ENCODE results near the gene CD99L2. TPM values are rescaled to one million over a fixed set of nuclear protein-coding genes. Genes with fewer than 3 reads are reported as not detected.
"Not testable (repeated sequence)": the region's sequence is repeated elsewhere in the genome, so short reads cannot be mapped to it uniquely, and the experiment has no call there.

The CD99L2 gene
- total RNA-seq, 2 experiments from 2014 or later = 14.1 to 14.6 TPM

- H3K27ac Mint-ChIP-seq = no peak overlapping the region
- no peaks in the 10 kb centered on the region for H3K9me3 Mint-ChIP-seq
- POLR2A ChIA-PET = no interaction called here
- H3K4me1 Mint-ChIP-seq = peaks cover 2% of the 10 kb centered on the region
- H3K27me3 Mint-ChIP-seq = no peaks in the 10 kb centered on the region
- CTCF ChIA-PET = interaction anchor here (0.7 kb wide), 1 partner anchor 9 kb away, joined by 3 read pairs; no protein-coding TSS in a partner anchor
- no peak for DNase-seq
- H3K36me3 Mint-ChIP-seq (ENCODE audit: low read depth) = no peaks in the 10 kb centered on the region
- H3K4me3 Mint-ChIP-seq = no peak overlapping the region
Measured at GRCh38 chrX:150841456-150842197, 56.8 kb downstream of the CD99L2 start.

DNA sequence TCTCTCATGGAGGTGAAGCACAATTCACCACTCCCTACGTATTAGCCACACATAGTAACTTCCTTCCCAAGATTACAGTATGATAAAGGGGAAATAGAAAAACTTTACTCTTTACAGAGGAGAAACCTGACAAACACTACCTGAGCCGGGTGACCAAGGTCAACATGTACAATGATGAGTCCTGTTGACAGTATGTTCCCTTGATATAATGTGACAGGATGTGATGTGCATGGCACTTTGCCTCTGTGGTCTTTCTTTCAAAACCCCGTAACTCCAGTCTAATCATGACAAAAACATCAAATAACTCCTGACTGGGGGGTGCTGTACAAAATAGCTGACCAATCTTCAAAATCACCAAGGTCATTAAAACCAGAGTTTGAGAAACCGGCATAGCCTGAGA, 60.6 kb downstream of the CD99L2 start:
- no peak for DNase-seq
- Mint-ChIP-seq H3K27ac (no peak overlapping the region), H3K9me3 (peaks cover 2% of the 10 kb centered on the region), H3K36me3 (ENCODE audit: low read depth) (peaks cover 6% of the 10 kb centered on the region), H3K4me1 (peaks cover 6% of the 10 kb centered on the region), H3K4me3 (no peak overlapping the region), H3K27me3 (no peaks in the 10 kb centered on the region)
- ChIA-PET POLR2A (no interaction called here), CTCF (interaction anchor here (0.7 kb wide), 1 partner anchor 71 kb away, joined by 3 read pairs; no protein-coding TSS in a partner anchor)

DNA sequence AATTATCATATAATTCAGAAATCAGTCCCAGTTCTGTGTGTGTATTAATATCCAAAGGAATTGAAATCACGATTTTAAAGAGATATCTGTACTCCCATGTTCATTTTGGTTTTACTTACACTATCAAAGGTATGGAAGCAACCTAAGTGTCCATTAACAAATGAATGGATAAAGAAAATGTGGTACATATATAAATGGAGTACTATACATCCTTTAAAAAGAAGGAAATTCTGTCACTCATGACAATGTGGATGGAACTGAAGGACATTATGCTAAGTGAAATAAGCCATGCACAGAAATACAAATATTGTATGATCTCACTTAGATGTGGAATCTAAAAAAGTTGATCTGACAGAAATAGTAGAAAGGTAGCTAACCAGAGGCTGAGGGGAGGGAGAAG, 63.8 kb downstream of the CD99L2 start:
- Mint-ChIP-seq H3K9me3 (peaks cover 2% of the 10 kb centered on the region), H3K36me3 (ENCODE audit: low read depth) (peaks cover 6% of the 10 kb centered on the region), H3K27ac (no peak overlapping the region), H3K4me1 (peaks cover 6% of the 10 kb centered on the region), H3K4me3 (no peak overlapping the region), H3K27me3 (no peaks in the 10 kb centered on the region)
- DNase-seq = no peak
- ChIA-PET POLR2A (no interaction called here), CTCF (no interaction called here)

GRCh38 chrX:150833454-150834056, 64.9 kb downstream of the CD99L2 start:
- Mint-ChIP-seq H3K4me3 (no peak overlapping the region), H3K36me3 (ENCODE audit: low read depth) (peaks cover 11% of the 10 kb centered on the region), H3K9me3 (peaks cover 2% of the 10 kb centered on the region), H3K4me1 (peaks cover 6% of the 10 kb centered on the region), H3K27me3 (no peaks in the 10 kb centered on the region), H3K27ac (no peak overlapping the region)
- POLR2A ChIA-PET = no interaction called here
- no peak for DNase-seq
- CTCF ChIA-PET = interaction anchor here (1.0 kb wide), 1 partner anchor 849 kb away, joined by 3 read pairs; no protein-coding TSS in a partner anchor

GRCh38 chrX:150831863-150832262, 66.6 kb downstream of the CD99L2 start:
- no peak overlapping the region for H3K27ac Mint-ChIP-seq
- peaks cover 14% of the 10 kb centered on the region for H3K36me3 Mint-ChIP-seq (ENCODE audit: low read depth)
- H3K4me3 Mint-ChIP-seq = no peak overlapping the region
- H3K9me3 Mint-ChIP-seq = peaks cover 2% of the 10 kb centered on the region
- POLR2A ChIA-PET = no interaction called here
- H3K4me1 Mint-ChIP-seq = peaks cover 4% of the 10 kb centered on the region
- no peak for DNase-seq
- CTCF ChIA-PET = interaction anchor here (0.9 kb wide), 1 partner anchor 10 kb away, joined by 3 read pairs; no protein-coding TSS in a partner anchor
- H3K27me3 Mint-ChIP-seq = no peaks in the 10 kb centered on the region

DNA sequence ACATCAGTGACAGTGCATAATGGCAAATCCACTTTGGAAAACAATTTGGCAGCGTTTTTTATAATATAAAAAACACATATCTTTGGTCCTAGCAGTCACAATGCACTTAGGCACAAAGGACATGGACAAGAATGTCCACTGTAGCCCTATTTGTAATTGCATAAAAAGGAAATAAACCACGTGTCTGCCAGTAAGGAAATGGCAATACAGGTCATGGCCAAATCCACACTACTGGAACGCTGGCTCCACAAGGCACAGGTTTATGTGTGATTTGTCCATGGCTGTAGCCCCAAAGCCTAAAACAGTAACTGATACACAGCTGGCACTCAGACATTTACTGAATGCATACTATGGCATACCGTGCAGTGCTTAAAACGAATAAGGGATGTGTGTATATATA, 69.7 kb downstream of the CD99L2 start:
- DNase-seq = no peak
- H3K27me3 Mint-ChIP-seq = no peaks in the 10 kb centered on the region
- no peak overlapping the region for H3K27ac Mint-ChIP-seq
- ChIA-PET CTCF (no interaction called here), POLR2A (no interaction called here)
- peaks cover 3% of the 10 kb centered on the region for H3K4me1 Mint-ChIP-seq
- H3K36me3 Mint-ChIP-seq (ENCODE audit: low read depth) = peaks cover 11% of the 10 kb centered on the region
- no peak overlapping the region for H3K4me3 Mint-ChIP-seq
- H3K9me3 Mint-ChIP-seq = no peaks in the 10 kb centered on the region

DNA sequence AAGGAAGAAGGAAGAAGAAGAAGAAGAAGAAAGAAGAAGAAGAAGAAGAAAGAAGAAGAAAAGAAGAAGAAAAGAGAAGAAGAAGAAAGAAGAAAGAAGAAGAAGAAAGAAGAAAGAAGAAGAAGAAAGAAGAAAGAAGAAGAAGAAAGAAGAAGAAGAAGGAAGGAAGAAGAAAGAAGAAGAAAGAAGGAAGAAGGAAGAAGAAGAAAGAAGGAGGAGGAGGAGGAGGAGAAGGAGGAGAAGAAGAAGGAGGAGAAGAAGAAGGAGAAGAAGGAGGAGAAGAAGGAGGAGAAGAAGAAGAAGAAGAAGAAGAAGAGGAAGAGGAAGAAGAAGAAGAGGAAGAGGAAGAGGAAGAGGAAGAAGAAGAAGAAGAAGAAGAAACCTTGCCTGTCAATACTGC, 74.1 kb downstream of the CD99L2 start:
- DNase-seq; H3K27ac Mint-ChIP-seq; H3K4me1 Mint-ChIP-seq; CTCF ChIA-PET; POLR2A ChIA-PET; H3K4me3 Mint-ChIP-seq; H3K27me3 Mint-ChIP-seq; H3K36me3 Mint-ChIP-seq (ENCODE audit: low read depth); H3K9me3 Mint-ChIP-seq: not testable (repeated sequence)

- H3K27me3 Mint-ChIP-seq; H3K36me3 Mint-ChIP-seq (ENCODE audit: low read depth); H3K4me3 Mint-ChIP-seq; DNase-seq; H3K4me1 Mint-ChIP-seq; CTCF ChIA-PET; H3K9me3 Mint-ChIP-seq; POLR2A ChIA-PET; H3K27ac Mint-ChIP-seq: not testable (repeated sequence)
Measured at GRCh38 chrX:150823826-150824225, 74.6 kb downstream of the CD99L2 start.

DNA sequence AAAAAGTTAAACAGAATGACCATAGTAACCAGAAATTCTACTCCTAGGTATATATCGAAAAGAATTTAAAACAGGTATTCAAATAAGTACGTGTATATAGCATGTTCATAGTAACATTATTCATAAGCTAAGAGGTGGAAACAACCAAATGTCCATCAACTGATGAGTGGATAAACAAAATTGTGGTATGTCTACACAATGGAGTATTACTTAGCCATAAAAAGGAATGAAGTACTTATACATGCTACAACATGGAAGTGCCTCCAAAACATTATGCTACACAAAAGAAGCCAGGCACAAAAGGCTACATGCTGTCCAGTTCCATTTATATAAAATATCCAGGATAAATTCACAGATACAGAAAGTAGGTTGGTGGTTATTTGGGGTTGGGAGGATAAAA, 76.5 kb downstream of the CD99L2 start:
- CTCF ChIA-PET = no interaction called here

GRCh38 chrX:150813922-150814321, 84.5 kb downstream of the CD99L2 start:
- Mint-ChIP-seq H3K4me3 (no peak overlapping the region), H3K9me3 (no peaks in the 10 kb centered on the region), H3K4me1 (peaks cover 4% of the 10 kb centered on the region), H3K27me3 (no peaks in the 10 kb centered on the region), H3K36me3 (ENCODE audit: low read depth) (peaks cover 3% of the 10 kb centered on the region), H3K27ac (no peak overlapping the region)
- POLR2A ChIA-PET = no interaction called here
- DNase-seq = no peak
- CTCF ChIA-PET = no interaction called here

More for the DNA sequence above, 76.5 kb downstream of the CD99L2 start:
- Mint-ChIP-seq H3K27me3 (no peaks in the 10 kb centered on the region), H3K9me3 (no peaks in the 10 kb centered on the region), H3K4me3 (no peak overlapping the region), H3K27ac (no peak overlapping the region), H3K36me3 (ENCODE audit: low read depth) (peaks cover under 1% of the 10 kb centered on the region), H3K4me1 (no peaks in the 10 kb centered on the region)
- no peak for DNase-seq
- POLR2A ChIA-PET = no interaction called here

- H3K4me3 Mint-ChIP-seq = no peak overlapping the region
- no peak overlapping the region for H3K27ac Mint-ChIP-seq
- peaks cover 3% of the 10 kb centered on the region for H3K4me1 Mint-ChIP-seq
- CTCF ChIA-PET = no interaction called here
- no peaks in the 10 kb centered on the region for H3K9me3 Mint-ChIP-seq
- H3K36me3 Mint-ChIP-seq (ENCODE audit: low read depth) = peaks cover 6% of the 10 kb centered on the region
- DNase-seq = no peak
- H3K27me3 Mint-ChIP-seq = no peaks in the 10 kb centered on the region
- POLR2A ChIA-PET = no interaction called here
Measured at GRCh38 chrX:150806827-150807226, 91.6 kb downstream of the CD99L2 start.

GRCh38 chrX:150805736-150806135, 92.7 kb downstream of the CD99L2 start:
- ChIA-PET POLR2A (no interaction called here), CTCF (no interaction called here)
- H3K9me3 Mint-ChIP-seq = no peaks in the 10 kb centered on the region
- H3K27ac Mint-ChIP-seq = no peak overlapping the region
- H3K4me3 Mint-ChIP-seq = no peak overlapping the region
- peaks cover 6% of the 10 kb centered on the region for H3K36me3 Mint-ChIP-seq (ENCODE audit: low read depth)
- no peak for DNase-seq
- H3K4me1 Mint-ChIP-seq = peaks cover 3% of the 10 kb centered on the region
- no peaks in the 10 kb centered on the region for H3K27me3 Mint-ChIP-seq

DNA sequence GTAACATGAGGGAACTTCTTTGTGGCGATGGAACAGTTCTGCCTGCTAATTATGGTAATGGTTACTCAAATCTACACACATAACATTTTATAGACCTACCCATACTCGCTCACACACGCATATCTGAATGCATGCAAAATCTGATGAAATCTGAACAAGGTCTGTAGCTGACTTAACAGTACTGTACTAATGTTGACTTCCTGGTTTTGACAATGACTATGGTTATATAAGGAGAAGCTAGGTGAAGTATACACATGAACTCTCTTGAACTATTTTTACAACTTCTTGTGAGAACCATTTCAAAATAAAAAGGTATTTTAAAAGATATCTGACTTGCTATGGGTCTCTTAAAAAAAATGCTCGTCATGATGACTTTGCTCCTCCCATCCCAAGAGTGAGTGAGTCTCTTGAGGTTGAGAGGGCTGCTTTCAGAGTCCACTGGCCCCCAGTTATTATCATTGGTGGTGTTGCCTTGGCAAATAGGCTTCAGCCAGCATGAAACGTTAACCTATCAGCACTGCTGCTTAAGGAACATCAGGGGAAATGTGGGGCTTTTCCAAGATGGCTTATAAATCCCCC, 105.4 kb downstream of the CD99L2 start:
- H3K36me3 Mint-ChIP-seq (ENCODE audit: low read depth) = peaks cover 13% of the 10 kb centered on the region
- no peak overlapping the region for H3K27ac Mint-ChIP-seq
- no peak overlapping the region for H3K4me3 Mint-ChIP-seq
- H3K4me1 Mint-ChIP-seq = peaks cover 5% of the 10 kb centered on the region
- ChIA-PET CTCF (no interaction called here), POLR2A (no interaction called here)
- H3K9me3 Mint-ChIP-seq = no peaks in the 10 kb centered on the region
- H3K27me3 Mint-ChIP-seq = no peaks in the 10 kb centered on the region
- no peak for DNase-seq

Data from activated CD4-positive, alpha-beta T cell treated with anti-CD3 and anti-CD28 coated beads, Interleukin-2, amount 10 ng/mL, durations not matched to agents 7 days and 5 days (primary cell).